Stimulated activated CD8-positive, alpha-beta memory T cell treated with anti-CD3 and anti-CD28 coated beads, Interleukin-7, amount 100 ng/mL, for 24 hours (primary cell): ENCODE measurements around the gene MBD1.
"Not testable (repeated sequence)": the region's sequence is repeated elsewhere in the genome, so short reads cannot be mapped to it uniquely, and the experiment has no call there.

Source experiments
- DNase-seq: peaks from one replicate; pipeline ENCODE4 v3.0.0-alpha.2; 2020; ENCODE audit warnings: low read depth

The MBD1 gene

GRCh38 chr18:50273203-50274043, 7.9 kb downstream of the MBD1 start:
- DNase-seq = no peak

- DNase-seq = no peak
Measured at GRCh38 chr18:50272568-50272967, 8.8 kb downstream of the MBD1 start.

- peak; percentile 64 for DNase-seq
Measured at GRCh38 chr18:50268022-50268747, 13.1 kb downstream of the MBD1 start.

- peak; percentile 80 for DNase-seq
Measured at GRCh38 chr18:50266248-50266704, 15.0 kb downstream of the MBD1 start, which contains the start of gene CFAP53. CFAP53 (minus strand) TSS chr18:50266495; CDS start chr18:50266404, 91 bp downstream.

- no peak for DNase-seq
Measured at GRCh38 chr18:50262977-50263376, 18.3 kb downstream of the MBD1 start.

GRCh38 chr18:50250935-50251334, 30.4 kb downstream of the MBD1 start:
- no peak for DNase-seq

GRCh38 chr18:50249576-50249975, 31.7 kb downstream of the MBD1 start:
- no peak for DNase-seq

- DNase-seq = no peak
Measured at GRCh38 chr18:50247561-50247960, 33.8 kb downstream of the MBD1 start.

GRCh38 chr18:50241768-50242167, 39.6 kb downstream of the MBD1 start:
- not testable (repeated sequence) for DNase-seq

GRCh38 chr18:50240080-50240563, 41.2 kb downstream of the MBD1 start:
- no peak for DNase-seq

- DNase-seq = no peak
Measured at GRCh38 chr18:50232419-50232818, 48.9 kb downstream of the MBD1 start.

GRCh38 chr18:50231621-50232020, 49.7 kb downstream of the MBD1 start:
- DNase-seq = no peak

GRCh38 chr18:50220249-50220648, 61.1 kb downstream of the MBD1 start:
- DNase-seq = not testable (repeated sequence)
